OCI-M1 (cell line): ENCODE results near the gene MUC3A.

Experiments
- DNase-seq: peaks from one replicate; lab custom pipeline; 2025; lab: John Stamatoyannopoulos, UW

Gene MUC3A

DNA sequence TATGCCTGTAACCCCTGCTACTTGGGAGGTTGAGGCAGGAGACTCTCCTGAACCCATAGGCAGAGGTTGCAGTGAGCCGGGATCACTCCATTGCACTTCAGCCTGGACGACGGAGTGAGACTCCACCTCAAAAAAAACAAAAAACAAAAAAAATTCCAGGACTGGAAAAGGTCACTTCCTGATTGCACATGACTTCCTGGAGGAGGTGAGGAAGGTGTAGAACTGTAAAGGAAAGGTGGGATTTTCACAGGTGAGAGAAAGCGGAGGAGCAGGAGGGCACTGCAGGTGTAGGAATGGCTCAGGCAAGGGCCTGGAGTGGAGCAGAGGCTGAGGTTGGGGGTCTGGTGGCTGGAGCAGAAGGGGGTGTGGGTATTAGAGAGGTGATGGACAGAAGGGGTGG lies 3.2 kb upstream of the MUC3A start:
- DNase-seq, result no peak

DNA sequence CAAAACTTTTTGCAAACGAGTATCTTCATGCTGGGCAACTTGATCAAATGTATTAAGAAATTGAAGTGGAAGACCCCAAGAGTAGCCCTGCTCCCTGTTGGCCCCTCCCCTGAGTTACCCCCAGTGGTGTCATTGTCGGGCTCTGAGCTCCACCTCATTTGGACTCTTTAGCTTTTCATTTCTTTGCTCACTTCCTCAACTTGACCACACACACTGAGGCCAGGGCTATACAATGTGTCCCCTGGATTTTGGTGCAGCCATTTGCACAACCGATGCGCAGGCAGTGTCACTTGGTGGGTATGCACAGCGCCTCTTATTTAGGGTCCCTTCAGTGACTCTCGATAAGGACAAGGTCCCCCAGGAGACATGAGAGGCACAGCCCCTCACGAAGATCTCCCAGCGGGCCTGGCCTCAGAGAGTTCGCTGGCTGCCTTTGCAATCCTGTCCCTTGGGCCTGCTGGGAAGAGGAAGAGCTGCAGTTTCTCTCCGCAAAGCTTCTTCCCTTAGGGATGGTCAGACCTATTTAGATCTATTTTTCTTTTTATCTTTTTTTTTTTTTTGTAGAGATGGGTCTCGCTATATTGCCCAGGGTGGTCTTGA lies 2.5 kb upstream of the MUC3A start:
- no peak for DNase-seq

DNA sequence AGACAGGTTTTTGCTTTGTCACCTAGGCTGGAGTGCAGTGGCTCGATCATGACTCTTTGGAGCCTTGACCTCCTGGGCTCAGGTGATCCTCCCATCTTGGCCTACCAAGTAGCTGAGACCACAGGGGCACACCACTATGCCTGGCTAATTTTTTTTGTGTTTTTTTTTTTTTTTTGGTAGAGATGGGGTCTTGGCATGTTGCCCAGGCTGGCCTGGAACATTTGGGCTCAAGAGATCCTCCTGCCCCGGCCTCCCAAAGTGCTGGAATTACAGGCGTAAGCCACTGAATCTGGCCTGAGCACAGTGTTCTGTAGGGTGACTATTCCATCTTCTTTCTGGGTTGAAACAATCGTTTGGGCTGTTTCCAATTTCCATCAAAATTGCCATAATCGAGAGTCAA lies 1.5 kb upstream of the MUC3A start:
- no peak for DNase-seq

DNA sequence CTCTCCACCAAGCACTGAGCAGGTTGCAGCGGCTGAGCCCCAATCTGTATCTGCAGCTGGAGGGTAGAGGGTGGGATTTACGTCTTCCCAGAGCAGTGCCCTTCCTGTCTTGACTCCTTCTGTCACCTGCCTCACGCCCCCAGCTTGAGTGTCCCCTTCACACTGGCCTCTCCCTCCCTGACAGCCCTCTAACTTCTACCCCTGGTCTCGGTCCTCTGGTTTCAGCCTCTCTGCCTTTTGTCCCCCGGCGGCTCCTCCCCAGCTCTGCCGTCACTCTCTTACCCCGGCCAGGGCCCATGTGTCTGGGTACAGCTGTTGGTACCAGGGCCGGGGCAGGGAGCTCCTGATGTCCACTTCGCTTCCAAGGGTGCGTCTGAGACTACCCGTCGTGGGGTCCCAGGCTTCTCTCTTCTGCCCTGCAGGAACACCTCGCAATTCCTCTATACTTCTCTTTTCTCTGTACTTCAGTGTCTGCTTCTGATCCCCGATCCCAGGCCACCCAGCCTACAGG lies 654 bp downstream of the MUC3A start:
- DNase-seq, result no peak

DNA sequence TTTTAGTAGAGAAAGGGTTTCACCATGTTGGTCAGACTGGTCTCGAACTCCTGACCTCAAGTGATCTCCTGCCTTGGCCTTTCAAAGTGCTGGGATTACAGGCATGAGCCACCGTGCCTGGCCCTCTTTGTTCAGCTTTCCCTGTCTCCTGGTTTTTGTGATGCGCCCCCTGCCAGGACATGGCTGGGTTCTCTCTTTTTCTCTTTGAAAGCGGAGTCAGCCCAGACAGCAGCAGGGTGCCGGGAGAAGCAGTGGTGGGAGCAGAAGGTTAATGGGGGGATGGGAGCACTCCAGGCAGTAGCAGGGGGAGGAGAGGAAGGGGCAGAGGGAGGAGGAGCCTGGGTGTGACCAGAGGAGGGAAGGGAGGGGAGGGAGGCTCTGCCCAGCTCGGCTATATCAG lies 1.8 kb downstream of the MUC3A start:
- DNase-seq, result no peak

DNA sequence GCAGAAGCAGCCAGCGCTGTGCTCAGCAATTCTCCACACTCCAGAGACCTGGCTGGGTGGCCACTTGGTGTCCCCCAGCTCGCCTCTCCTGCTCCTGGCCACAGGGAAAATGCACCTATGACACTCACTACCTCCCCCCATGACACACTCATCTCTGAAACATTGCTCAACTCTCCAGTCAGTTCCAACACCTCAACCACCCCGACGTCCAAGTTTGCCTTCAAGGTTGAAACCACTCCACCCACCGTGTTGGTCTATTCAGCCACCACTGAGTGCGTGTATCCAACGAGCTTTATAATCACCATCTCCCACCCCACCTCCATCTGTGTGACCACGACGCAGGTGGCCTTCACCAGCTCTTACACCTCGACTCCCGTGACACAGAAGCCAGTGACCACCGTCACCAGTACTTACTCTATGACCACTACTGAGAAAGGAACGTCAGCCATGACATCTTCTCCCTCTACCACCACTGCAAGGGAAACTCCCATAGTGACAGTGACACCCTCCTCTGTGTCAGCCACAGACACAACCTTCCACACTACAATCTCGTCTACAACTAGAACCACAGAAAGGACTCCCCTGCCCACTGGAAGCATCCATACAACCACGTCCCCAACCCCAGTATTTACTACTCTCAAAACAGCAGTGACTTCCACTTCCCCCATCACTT lies 2.7 kb downstream of the MUC3A start:
- DNase-seq, result no peak

DNA sequence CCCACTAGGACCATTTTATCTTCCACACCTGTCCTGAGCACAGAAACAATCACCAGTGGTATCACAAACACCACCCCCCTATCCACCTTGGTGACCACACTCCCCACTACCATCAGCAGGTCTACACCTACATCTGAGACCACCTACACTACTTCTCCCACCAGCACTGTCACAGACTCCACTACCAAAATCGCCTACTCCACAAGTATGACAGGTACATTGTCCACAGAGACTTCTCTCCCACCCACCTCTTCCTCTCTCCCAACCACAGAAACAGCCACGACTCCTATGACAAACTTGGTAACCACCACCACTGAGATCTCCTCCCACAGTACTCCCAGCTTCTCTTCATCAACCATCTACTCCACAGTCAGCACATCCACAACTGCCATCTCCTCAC lies 3.3 kb downstream of the MUC3A start:
- no peak for DNase-seq

DNA sequence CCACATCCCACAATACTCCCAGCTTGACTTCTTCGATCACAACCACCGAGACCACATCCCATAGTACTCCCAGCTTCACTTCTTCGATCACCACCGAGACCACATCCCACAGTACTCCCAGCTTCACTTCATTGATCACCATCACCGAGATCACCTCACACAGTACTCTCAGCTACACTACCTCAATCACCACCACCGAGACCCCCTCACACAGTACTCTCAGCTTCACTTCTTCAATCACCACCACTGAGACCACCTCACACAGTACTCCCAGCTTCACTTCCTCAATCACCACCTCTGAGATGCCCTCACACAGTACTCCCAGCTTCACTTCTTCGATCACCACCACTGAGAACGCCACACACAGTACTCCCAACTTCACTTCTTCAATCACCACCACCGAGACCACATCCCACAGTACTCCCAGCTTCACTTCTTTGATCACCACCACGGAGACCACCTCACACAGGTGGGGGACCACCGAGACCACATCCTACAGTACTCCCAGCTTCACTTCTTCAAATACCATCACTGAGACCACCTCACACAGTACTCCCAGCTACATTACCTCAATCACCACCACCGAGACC lies 8.6 kb downstream of the MUC3A start:
- DNase-seq, result no peak

DNA sequence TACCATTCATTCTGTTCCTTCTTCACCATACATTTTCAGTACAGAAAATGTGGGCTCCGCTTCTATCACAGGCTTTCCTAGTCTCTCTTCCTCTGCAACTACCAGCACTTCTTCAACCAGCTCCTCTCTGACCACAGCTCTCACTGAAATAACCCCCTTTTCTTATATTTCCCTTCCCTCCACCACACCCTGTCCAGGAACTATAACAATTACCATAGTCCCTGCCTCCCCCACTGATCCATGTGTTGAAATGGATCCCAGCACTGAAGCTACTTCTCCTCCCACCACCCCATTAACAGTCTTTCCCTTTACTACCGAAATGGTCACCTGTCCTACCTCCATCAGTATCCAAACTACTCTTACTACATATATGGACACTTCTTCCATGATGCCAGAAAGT lies 10.6 kb downstream of the MUC3A start:
- DNase-seq, result no peak

DNA sequence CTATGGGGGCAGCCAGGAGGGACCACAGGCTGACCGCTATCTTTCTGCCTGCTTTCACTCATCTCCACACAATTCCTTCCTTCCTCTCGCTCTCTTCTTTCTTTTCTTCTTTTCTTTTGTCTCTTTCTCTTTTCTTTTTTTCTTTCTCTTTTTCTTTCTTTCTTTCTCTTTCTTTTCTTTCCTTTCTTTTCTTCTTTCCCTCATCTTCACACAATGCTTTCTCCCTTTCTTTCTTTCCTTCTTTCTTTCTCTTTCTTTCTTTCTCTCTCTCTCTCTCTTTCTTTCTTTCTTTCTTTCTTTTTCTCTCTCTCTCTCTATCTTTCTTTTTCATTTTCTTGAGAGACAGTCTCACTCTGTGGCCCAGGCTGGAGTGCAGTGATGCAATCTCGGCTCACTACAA lies 13.2 kb downstream of the MUC3A start:
- no peak for DNase-seq

DNA sequence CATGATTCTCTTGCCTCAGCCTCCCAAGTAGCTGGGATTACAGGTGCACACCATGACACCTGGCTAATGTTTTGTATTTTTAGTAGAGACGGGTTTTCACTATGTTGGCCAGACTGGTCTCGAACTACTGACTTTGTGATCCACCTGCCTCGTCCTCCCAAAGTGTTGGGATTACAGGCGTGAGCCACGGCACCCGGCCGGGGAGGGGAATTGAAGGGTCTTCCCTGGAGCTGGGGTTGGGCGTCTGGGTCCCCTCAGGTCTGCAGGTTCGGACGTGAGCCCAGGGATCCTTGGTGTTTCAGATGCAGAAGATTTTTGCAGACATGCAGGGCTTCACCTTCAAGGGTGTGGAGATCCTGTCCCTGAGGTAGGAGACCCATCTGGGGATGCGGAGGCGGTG lies 14.1 kb downstream of the MUC3A start:
- DNase-seq, result no peak

DNA sequence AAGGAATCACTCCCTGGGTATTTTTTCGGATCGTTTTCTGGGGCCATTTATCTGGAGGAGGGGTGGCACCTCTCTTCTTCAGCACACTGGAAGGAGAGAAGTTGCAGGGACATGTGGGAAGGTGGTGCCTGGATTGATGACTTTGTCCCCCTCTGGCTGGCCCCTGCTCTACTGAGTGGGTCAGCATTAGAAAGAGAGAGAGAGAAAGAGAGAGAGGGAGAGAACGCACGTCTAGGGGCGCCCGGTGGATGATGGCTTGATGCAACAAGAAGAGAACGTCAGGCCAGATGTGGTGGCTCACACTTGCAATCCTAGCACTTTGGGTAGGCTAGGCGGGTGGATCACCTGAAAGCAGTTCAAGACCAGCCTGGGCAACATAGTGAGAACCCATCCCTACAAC lies 14.5 kb downstream of the MUC3A start:
- no peak for DNase-seq

DNA sequence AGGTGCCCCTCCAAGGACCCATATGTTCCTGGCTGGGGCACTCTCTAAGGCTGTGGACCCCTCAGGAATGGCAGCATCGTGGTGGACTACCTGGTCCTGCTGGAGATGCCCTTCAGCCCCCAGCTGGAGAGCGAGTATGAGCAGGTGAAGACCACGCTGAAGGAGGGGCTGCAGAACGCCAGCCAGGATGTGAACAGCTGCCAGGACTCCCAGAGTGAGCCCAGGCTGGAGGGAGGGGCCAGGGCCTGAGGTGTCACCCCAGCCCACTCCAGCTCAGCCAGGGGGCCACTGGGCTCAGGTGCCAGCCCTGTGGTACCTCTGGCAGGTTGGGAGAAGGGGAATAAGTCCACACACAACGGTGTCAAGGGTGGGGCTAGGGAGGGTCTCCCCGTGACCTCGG lies 15.3 kb downstream of the MUC3A start:
- DNase-seq, result no peak

DNA sequence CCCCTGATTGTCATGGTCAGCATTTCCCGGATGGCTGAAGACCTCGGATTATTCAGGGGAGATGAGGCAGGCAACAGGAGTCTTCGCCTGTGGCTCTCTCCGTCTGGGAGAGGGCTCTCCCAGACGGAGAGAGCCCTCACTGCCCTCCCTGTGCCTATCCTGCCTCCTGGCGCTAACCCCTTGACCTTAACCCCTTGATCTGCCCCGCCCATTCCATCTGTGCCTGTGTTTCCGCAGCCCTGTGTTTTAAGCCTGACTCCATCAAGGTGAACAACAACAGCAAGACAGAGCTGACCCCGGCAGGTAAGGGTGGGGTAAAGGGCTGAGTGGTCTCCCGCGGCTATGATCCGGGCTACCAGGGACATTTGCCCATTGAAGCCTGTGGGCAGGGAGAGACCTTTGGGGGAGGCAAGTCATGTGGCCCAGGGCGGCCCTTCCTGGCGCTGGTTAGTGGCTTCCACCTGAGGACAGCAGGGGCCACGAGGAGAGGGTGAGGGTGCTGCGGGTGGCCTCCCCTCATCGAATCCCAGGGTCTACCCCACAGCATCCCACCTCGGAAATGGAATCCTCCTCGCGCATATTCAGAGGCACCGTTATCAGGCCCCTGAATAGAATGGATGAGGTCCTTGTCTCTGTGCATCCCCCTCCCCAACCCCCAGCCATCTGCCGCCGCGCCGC lies 15.8 kb downstream of the MUC3A start:
- DNase-seq, result no peak

DNA sequence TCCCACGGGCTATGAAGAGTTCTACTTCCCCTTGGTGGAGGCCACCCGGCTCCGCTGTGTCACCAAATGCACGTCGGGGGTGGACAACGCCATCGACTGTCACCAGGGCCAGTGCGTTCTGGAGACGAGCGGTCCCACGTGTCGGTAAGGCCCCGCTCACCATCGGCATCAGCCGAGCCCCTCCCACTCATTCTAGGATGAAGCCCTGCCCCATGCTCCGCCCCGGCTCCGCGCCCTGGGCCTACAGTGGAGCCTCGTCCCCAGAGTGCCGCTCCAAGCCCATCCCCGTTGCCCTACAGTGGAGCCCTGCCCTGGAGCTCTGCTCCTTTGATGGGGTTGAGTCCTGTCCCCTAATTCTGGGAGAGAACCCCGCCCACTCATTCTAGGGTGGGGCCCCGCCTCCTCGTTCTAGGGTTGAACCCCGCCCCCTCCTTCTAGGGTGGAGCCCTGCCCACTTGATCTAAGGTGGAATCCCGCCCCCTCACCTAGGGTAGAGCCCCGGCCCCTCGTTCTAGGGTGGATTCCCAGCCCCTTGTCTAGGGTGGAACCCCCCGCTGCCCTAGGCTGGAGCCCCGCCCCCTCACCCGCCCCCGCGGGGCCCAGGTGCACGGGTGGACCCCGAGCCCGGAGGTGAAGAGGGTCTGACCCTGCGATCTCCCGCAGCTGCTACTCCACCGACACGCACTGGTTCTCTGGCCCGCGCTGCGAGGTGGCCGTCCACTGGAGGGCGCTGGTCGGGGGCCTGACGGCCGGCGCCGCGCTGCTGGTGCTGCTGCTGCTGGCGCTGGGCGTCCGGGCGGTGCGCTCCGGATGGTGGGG lies 16.6 kb downstream of the MUC3A start:
- DNase-seq, result no peak

DNA sequence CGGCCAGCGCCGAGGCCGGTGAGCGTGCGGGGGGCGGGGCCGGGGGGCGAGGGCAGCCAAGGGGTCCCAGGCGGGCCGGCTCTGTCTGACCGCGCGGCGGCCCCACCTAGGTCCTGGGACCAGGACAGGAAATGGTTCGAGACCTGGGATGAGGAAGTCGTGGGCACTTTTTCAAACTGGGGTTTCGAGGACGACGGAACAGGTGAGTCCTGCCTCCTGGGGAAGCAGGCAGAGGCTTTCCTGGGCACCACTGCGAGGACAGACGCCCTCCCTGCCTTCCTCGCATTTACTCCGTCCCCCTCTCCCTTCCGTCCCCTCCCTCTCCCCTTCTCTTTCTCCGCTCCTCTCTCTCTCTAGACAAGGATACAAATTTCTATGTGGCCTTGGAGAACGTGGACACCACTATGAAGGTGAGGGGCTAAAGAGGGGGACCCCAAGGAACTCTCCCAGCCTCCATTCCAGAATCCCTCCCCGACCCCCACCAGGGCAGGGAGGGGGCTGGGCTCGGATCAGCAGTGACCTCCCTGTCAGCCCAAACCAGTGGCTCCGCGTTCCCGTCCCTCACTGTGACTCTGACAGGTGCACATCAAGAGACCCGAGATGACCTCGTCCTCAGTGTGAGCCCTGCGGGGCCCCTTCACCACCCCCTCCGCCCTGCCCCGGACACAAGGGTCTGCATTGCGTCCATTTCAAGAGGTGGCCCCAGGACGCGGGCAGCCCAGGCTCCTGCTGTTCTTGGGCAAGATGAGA lies 17.4 kb downstream of the MUC3A start:
- no peak for DNase-seq

DNA sequence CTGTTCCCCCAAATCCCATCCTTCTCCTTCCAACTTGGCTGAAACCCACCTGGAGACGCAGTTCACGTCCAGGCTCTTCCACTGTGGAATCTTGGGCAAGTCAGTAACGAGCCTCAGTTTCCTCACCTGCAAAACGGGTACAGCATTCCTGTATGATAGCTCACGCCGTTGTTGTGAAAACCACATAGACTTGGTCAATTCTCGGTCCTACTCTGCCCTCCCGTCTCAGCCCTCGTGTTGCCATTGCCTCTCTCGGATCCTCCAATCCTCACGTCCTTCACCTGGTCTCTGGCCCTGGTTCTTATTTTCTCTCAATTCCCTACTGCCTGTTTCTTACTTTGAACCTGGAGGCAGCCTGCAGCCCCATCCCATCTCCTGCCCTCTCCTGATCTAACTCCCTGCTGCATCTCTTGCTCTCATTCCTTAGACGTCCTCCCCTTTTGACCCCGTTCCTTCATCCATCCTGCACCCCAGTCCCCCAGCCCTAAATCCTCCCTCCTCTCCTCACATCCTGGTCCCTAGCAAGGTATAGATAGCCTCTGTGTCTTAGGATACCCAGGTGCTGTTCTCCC lies 18.0 kb downstream of the MUC3A start:
- DNase-seq, result no peak

DNA sequence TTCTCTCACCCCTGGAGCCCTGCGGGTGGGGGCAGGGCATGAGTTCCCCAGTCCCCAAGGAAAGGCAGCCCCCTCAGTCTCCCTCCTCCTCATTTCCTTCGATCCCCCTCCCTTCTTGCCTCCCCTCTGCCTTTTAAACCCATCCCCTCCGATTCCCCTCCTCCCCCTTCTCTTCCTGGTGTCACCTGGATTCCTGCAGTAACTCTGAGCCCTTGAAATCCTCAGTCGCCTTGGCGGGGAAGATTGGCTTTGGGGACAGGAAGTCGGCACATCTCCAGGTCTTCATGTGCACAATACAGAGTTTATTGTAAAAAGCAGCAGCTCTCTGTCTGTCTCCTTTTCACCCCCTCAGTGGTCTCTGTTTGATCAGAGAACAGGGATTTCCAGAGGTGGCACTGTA lies 18.7 kb downstream of the MUC3A start:
- DNase-seq, result no peak

DNA sequence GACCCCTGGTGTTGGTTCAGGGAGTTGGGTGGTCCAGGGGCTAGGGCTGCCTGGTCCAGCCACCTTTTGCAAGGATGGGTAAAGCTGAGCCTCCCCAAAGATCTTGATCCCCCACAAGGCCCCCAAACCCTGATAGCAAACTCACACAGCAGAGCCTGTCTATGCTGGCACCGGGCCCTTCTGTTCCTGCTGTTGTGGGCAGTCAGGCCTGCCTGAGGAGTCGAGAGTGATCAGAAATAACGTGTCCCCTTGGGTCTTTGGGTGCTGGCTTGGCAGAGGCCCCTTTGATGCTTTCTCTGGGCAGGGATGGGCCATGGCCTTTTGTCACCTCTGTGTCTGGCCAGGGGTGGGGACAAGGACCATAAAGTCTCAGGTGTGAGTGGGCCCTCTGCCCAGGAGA lies 19.3 kb downstream of the MUC3A start:
- no peak for DNase-seq

DNA sequence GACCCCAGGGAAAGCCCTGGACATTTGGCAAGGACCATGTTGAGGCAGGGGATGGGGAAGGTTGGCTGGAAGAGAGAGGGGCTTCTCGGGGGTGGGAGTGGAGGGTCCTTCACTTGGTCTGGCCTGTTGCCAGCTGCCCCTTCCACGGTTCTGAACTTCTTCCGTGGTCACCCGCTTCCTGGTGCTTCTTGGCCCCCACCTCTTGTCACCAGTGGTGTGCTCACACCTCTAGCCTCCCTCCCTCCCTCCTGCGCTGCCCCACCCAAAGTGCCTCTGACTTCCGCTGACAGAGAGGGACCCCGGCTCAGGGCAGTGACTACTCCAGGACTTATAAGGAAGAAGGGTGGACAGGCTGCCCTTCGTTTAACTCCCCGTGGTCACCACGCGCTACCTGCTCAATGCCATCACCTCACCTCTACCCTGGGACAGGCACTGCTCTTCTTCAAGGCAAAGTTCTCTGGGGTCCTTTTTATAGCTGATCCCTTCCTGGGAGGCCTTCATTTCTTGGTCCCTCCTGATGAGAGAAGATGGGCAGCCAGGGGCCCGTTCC lies 19.8 kb downstream of the MUC3A start, which contains the start of gene MUC12:
Gene MUC12, plus strand, starts transcription at position 500 of the 550 bp plus-strand sequence. CDS start 58 bp downstream, outside the sequence.
- no peak for DNase-seq
